HG02884 (cell line): Measurements from ENCODE around the gene NAXD.

Experiments
- ATAC-seq: cut with Tn5 transposase; IDR thresholded peaks from one replicate; pipeline ENCODE4 v1.9.1; 2021; ENCODE audit warnings: mild to moderate bottlenecking, moderate library complexity; ENCODE audit not compliant: unreplicated experiment

The NAXD gene

DNA sequence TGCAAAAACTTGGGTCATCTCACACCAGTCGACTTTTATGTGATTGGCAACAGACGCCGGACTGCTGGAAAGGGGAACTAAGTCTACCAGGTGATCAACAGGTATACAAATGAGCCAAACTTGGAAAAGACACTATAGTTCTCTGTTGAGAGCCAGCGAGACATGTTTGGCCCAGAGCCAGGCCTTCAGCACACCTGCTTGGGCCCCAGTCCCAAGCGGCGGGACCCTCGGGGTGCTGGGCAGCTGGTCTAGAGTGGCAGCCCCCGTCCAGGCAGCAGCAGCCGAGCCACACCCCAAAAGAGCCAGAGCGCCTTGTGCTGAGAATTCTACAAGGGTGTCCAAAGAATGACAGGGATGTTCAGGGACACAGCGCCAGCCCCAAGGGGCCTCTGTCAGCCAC is 28.0 kb downstream of the NAXD start:
- no peak for ATAC-seq

DNA sequence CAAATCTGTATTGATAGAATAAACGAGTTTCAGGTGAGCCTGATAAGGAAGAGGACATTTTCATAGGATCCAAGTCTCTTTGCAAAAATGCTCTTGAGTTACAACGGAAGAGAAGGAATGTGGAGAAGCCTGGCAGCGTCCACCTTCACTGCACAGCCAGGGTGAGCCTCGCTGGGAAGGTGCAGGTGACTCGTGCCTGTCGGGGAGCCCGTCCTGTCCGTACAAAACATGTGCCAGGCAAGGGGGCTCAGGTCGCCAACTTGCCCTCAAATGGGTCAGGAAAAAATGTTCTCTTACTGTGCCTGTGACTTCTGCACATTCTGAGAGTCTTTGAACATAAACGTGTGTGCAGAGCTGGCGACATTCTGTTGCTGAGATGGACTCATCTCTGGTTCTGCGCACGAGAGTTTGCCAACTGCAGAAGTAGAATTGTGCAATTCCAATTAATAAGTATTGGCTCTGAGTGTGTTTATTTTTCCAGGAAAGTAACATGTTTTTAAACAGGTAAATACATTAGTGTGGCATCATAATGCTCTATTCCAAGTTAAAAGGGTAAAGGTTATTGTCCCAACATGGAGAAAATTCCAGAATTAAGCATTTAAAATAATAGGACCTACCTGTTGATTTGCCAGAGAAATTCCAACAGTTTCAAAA is 28.6 kb downstream of the NAXD start:
- no peak for ATAC-seq

DNA sequence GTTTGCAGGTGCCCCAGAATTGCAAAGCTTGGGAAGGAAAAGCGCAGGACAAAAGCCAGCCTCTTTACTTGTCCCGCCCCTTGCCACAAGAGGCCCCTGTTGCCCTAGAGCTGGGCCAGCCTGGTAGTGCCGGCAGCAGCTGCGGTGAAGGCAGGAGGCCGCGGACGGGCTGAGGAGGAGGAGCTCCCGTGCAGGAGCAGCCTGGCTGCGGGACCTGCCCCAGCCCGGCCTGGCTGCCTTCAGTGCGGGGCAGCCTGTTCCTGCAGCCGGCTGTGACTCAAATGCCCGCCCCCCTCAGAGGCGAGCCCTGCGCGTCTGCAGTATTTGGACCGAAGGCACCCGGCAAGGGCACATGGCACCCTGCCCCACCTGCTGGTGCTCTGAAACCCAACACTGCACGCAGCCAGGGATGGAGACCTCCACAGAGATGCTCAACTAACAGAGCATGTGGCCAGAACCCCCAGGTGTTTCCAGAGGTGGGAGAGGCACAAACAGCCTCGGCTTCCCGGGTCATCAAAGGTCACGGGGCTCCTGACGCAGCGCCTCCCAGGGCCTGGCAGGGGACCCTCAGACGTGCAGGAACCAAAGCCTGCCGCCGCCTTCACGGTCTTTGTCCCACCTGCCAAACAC is 29.7 kb downstream of the NAXD start:
- ATAC-seq = peak; percentile 69

DNA sequence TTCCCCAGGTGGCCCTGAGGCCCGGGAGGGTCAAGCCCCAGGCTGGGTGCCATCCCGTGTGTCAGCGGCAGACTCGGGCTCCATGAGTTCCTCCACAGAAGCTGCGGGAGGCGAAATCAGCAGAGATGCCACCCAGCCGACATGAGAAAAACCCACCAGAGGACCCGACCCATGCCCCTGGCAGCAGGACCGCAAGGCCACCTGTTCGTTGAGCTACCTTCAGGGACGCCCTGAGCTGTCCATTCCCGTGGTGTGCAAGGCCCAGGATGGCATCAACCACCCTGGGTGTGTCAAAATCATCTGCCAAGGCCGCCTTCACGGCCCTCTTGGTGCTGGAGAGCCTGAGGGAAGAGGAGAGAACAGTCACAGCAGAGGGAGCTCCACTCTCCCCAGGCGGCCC is 30.4 kb downstream of the NAXD start:
- ATAC-seq = no peak

DNA sequence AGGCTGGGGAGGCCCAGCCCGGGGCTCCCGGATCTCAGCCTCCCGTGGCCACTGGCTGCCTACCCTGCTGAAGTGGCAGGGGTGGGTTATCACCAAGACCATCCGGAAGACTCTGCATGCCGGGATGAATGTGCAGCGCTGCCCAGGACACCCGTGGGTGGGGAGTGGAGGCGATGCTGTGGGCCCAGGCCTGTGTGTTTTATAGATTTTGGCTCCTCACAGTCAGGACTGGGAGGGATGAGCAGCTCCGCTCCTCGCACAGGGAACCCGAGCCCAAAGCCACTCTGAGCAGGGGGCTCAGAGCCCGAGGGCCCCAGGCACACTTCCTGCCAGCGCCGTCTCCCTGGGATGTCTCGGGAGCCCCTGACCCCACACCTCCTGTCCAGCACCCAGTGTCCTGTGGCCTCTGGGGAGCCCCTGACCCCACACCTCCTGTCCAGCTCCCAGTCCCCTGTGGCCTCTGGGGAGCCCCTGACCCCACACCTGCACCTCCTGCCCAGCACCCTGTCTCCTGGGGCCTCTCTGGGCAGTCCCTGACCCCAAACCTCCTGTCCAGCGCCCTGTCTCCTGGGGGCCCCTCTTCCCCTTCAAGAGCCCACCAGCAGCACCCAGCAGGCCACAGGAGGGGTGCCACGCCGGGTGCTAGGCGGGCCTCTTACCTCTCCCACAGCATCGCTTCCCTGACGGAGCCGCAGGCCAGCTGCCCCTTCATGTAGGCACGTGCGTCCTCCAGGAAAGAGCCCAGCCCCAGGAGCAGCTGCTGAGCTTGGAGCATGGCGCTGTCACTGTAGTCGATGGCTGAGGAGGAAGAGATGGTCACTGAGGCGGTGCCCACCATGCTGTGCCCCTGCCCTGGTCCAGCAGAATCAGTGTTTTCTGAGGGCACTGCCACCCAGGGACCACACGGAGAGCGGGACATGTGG is 31.4 kb downstream of the NAXD start:
- ATAC-seq = no peak

DNA sequence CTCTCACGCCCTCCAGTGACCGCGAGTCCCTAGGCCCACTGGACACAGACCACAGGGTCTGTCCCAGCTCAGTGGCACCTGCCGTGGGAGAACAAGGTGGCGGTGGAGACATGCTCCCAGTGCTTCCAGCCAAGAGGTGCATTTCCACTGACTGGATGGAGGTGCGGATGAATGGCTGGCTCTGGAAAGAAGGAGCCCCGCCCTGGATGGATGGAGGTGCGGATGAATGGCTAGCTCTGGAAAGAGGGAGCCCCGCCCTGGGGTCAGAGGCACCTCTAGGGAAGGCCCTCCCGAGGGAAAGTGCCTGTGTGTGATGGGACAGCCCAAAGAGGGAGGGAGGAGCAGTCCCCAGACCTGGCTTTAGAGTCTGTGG is 32.0 kb downstream of the NAXD start:
- ATAC-seq = no peak

DNA sequence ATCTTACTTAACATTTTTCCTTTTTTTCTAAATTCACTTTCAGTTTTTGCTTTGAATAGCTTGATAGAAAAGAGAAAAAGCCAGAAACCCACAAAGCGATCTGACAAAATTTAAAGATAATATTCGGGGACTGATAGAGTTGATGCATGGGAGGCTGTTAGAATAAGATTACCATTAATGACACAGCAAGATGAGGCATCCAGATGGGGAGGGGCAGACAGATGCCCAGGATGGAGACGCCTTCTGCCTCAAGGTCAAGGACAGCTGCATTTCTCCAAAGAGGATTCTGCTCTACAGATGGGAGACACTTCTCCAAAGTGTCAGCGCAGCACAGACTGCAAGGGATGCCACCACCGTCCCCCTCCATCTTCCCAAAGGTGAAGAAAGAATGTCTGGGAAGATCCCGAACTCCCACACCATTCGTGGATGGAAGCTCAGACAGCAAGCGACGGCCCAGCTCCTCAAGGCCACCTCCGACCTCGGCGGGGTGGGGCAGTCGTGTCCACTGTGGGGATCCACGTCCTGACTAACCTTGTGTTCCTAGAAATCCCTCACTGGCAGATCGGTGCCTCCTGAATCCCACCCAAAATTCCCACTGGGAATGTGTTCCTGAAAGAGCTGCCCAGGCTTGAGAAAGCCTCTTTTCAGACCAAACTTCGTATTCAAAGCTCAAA is 32.9 kb downstream of the NAXD start:
- ATAC-seq = no peak

DNA sequence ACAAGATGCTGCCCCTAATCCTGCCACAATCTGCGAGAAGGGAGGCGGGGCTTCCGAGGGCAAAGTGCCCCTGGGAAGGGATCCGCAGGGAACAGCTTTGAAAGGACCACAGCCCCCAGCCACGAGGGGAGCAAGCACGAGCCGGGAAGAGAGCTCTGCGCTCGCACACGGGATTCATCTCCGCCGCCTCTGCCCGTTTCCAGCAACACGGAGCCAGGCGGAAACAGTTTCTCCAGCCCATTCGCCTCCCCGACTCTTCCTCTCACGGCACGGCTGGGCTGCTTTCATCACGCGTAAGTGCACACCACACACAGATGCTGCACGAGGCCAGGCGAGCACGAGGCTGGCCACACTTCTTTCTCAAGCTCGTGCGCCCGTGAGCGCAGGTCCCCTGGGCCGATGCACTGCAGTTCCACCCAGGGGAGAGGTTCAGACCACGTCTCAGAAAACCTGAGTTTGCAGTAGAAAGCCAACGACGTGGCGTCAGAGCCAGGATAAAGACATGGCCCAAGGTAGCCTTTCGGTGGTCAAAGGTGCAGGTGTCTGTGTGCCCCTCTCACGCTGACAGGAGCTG is 33.6 kb downstream of the NAXD start:
- no peak for ATAC-seq

DNA sequence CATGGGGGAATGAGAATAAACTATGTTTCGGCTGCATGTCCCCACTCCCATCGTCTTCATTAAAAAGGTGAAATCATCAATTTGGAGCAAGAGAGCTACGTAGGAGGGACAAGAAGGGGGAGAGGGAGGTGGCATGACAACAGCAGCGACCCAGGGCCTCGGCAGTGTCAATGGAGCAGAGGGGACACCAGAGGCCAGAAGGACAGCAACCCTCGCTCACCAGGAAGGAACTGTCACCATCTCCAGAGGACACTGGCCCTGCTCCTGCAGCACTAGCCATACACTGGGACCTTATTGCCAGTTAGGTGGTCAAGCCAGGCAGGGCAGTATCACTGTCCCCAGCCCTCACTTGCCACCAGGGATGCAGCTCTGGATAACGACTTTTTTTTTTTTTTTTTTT is 34.2 kb downstream of the NAXD start:
- ATAC-seq = no peak

DNA sequence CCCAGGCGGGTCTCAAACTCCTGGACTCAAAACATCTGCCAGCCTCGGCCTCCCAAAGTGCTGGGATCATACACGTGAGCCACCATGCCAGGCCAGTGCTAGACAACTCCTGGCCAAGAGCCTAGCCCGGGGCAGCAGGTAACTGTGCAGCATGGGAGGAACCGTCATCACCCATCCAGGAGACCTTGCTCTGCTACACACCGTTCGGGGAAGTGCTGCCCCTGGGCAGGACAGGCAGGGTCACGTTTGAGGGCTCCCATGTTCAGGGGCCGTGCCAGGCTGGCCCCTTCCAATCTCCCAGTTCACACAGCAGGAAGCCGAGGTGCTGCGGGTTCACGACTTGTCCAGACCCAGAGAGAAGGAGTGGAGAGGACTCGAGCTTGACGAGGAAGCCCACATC is 35.1 kb downstream of the NAXD start:
- no peak for ATAC-seq

DNA sequence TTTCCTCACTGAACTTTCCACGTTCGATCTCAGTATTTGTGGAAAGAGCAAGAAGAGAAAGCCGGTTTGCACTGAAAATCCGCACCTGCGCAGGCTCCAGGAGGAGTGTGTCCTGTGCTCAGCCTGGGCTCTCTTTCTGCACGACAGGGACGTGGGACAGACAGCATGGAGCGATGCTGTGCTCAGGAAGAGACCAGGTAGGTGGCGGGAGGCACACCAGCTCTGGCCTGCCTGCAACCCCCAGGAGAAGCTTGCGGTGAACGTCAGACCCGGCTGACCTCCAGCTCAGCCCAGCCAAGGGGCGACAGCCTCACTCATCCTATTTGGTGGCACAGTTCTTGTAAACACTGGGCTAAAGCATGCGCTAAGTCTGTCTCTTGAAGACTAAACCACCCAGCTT is 35.9 kb downstream of the NAXD start:
- no peak for ATAC-seq

DNA sequence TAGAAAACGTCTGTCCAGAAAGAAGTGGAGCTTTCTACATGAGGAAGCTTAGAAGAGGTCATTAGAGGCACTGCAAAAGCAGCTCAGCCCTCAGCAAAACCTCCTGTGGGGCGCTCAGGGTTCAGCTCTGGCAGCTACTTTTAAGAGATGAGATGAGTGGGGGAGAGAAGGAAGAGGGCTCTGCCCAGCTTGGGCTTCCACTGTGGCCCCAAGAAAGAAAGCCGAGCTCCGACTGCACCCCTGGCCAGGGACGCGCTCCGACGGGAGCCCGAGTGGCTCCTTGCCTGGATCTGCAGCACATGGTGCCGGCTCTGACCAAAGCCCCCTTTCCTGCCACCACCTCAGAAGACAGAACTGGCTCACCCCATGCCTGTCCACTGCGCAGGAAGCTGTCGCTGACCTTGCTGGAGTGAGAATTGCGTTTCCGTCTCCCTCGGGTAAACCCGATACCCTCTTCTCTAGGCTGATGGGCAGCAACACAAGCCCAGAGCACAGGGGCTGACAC is 36.4 kb downstream of the NAXD start:
- ATAC-seq = no peak

DNA sequence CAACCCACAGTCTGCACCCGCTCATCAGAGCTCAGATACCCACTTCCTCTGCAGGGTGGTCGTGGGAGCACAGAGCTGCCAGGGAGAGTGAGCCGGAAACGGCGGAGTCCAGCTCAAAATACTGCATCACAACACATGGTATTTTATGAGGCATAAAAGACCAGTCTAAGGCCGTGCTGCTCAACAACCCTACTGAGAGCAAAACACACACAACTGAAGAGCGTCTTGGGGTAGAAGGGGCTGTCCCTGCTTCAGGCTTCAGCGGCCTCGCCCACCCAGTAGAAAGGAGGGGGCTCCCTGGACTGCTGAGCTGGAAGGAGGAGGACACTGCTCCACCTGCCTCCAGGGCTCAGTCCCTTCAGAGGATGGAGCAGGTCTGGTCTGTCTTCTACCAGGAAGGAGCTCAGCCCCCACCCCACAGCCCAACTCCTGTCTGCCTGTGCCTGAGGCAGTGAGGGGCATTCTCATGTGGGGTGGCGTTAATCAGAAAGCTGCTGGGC is 36.9 kb downstream of the NAXD start:
- no peak for ATAC-seq

DNA sequence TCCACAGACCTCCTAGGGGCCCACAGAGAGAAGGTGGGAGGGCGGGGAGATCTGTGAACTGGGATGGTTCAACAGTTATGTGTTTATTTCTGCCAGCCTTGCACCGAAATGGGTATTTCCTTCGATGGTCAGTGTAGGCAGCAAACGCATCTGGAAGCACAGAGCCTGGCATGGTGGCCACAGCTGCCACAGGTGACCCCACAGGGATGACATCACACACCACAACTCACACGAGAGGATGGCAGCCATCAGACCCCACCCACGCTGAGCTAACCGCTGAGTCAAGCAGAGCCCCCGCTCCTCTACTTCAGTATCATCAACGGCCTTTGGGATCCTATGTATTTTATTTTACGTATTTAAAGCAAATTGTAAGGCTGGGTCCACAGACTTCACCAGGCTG is 37.4 kb downstream of the NAXD start:
- no peak for ATAC-seq

DNA sequence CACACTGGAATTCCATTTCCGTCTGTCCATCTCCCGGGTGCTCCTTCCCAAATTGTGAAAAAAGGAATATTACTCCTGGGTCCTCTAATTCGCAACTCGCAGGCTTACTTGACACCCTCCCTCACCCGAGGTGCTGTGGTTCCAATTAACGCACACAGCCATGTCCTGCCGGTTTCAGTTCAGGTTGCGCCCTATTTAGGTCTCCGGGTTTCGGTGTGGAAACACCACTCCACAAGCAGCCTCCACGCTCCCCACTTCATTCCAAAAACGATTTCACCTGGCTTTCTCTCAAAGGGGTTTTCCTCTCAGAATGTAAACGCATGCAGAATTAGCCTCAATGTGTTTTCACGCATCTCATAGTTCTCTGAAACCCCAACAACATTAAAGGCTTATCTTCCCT is 37.9 kb downstream of the NAXD start:
- ATAC-seq = no peak

DNA sequence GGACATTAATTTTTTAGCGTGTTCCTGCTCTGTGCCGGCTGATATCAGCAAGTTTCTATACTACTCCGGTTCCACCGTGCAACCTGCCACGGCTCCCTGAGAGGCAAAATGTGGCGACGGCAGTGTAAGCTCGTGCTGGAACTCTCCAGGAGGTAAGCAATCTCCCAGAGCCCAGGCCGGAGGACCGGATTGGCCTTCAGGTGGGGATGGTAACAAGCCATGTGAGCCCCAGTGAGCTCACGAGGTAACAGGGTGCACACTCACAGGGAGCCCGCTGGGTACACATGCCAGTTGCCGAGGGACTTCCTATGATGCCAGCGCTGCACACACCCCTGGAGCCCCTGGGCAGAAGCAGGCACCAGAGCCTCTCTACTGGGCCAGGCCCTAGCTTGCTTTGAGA is 38.5 kb downstream of the NAXD start:
- ATAC-seq = no peak

DNA sequence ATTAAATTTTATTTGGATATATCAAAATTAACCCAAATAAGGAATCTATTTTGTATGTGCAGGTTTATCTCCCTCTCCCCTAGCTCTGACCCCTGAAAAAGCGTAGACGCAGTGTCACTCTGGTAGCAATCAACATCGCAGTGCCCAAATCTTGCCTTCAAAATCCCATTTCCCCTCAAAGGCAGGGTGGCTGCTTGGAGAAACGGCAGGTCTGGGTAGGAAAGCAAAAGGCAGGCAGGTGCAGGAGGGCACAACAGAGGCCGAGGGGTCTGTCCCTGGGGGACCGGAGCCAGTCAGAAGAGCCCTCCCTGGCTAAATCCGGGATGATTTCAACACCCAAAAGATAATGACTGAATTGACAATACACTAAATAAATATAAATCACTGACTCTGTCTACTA is 41.9 kb downstream of the NAXD start:
- ATAC-seq = no peak

DNA sequence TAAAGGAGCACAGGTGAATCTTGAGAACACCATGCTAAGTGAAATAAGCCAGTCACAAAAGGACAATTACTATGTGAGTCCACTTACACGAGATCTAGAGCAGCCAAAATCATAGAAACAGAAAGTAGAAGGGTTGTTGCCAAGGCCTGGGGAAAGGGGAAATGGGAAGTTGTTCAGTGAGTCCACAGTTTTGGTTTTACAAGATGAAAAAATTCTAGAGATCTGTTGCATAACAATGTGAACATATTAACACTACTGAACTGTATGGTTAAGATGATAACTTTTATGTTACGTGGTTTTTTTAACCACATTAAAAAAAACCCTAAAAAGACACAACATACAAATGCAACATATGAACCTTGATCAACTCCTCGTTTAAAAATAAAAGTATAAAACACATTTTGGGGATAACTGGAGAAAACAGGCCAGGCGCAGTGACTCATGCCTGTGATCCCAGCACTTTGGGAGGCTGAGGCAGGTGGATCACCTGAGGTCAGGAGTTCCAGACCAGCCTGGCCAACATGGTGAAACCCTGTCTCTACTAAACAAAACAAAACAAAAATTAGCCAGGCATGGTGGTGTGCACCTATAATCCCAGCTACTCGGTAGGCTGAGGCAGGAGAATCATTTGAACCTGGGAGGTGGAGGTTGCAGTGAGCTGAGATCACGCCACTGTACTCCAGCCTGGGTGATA is 43.0 kb downstream of the NAXD start:
- peak; percentile 91 for ATAC-seq

DNA sequence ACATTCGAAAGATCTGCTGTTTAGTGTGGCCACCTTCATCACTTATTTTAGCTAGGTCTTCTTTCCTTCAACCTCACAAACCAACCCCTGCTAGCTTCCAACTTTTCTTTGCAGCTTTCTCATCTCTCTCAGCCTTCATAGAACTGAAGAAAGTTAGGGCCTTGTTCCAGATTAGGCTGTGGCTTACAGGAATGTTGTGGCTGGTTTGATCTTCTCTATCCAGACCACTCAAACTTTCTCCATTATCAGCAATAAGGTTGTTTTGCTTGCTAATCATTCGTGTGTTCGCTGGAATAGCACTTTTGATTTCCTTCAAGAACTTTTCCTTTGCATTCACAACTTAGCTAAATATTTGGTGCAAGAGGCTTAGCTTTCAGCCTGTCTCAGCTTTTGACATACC is 45.9 kb downstream of the NAXD start:
- ATAC-seq = no peak

DNA sequence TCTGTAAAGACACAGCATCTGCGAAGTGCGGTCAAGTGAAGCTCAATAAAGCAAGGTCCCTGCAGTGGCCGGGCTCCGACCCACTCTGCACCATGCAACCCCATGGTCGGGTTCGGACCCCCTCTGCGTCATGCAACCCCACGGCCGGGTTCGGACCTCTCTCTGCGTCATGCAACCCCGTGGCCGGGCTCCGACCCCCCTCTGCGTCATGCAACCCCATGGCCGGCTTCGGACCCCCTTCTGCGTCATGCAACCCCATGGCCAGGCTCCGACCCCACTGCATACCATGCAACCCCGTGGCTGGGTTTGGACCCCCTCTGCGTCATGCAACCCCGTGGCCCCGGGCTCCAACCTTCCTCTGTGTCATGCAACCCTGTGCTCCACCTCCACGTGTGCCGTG is 46.7 kb downstream of the NAXD start:
- no peak for ATAC-seq
